ENCODE results near the gene PIEZO2. TPM values are rescaled to one million over a fixed set of nuclear protein-coding genes. Genes with fewer than 3 reads are reported as not detected.
"Not testable (repeated sequence)": the region's sequence is repeated elsewhere in the genome, so short reads cannot be mapped to it uniquely, and the experiment has no call there.

PIEZO2 gene
- total and polyA plus RNA-seq, 2 donors (not counting 1 experiment from before 2014, with no cell fraction given): not detected

DNA sequence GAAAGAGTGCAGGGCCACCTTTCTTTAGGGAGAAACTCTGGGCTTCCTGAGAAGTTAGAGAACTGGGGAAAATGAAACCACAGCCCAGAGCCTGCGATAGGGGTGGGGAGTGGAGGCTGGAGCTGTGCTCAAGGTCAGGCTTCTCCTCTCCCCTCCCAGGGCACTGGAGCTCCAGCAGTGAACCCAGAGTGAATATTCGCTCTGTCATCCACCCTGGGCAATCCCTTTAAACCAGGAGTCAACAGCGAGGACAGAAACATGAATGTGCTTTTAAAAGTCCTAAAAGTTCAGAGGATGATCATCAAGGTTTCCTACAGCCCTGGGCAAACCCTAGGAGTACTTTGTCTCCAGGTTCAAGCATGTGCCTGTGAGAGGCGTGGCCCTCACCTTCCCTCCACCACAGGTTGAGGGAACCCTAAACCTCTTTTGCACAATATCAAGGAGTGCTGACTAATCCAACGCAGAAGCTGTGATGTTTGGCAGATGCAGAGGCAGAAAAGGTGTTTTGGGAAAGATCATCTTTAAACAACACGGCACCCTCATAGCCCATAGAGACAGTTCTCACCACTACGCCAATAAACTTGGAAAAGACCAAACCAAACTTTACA, 522.7 kb downstream of the PIEZO2 start:
- not testable (repeated sequence) for H3K4me2 ChIP-seq (replicated peaks; ENCODE audit: low read depth, low read length, poor library complexity, severe bottlenecking)

DNA sequence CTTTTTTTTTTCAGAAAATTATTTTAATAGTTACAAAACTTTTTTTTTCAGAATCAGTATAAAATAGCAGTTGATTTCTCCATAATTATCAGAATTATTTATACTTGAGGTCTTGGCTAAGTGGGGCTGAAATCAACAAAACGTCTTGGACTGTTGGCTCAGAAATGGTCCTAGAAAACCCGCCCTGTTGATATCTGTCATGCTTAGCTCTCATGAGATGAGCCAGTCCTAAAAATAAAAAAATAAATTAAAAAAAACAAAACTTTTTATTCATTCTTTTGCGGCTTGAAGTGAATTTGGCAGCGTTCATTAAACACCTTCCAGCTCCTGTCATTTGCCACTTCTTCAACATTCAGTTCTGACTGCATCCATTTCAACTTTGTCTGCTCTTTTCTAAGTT, 525.8 kb downstream of the PIEZO2 start:
- H3K36me3 ChIP-seq (replicated peaks in 1 of 2; ENCODE audit: control extremely low read depth in 1 of 2, control insufficient read depth in 1 of 2, extremely low read depth in 1 of 2, insufficient read depth in 2 of 2, low read length in 1 of 2); H2AFZ ChIP-seq (ENCODE audit: insufficient read depth, low read depth, low read length, poor library complexity, severe bottlenecking); H3K4me3 ChIP-seq (ENCODE audit: control extremely low read depth in 1 of 5, extremely low read depth in 1 of 5, insufficient read depth in 1 of 5, low read depth in 2 of 5, low read length in 4 of 5); H3K27me3 Mint-ChIP-seq; H3K79me2 ChIP-seq (ENCODE audit: control insufficient read depth, insufficient read depth, low read length); intact Hi-C loops (cut with micrococcal nuclease); H3K4me1 ChIP-seq (ENCODE audit: control insufficient read depth in 2 of 2, insufficient read depth in 2 of 2, low read length in 2 of 2); H3K4me2 ChIP-seq (replicated peaks; ENCODE audit: low read depth, low read length, poor library complexity, severe bottlenecking); H3K9ac ChIP-seq (ENCODE audit: low read length); H3K27me3 ChIP-seq (replicated peaks in 1 of 4; ENCODE audit: control extremely low read depth in 1 of 4, control insufficient read depth in 3 of 4, insufficient read depth in 4 of 4, low read length in 3 of 4); H3K9me3 ChIP-seq (ENCODE audit: control extremely low read depth in 1 of 3, control insufficient read depth in 2 of 3, insufficient read depth in 1 of 3, low read length in 2 of 3); H3K27ac ChIP-seq (ENCODE audit: low read length in 2 of 2); H3K4me3 Mint-ChIP-seq; POLR2A ChIA-PET; ATAC-seq (ENCODE audit: low read depth); H3K27ac Mint-ChIP-seq; H4K20me1 ChIP-seq (ENCODE audit: control insufficient read depth, insufficient read depth, low read length, poor library complexity, severe bottlenecking); CTCF ChIA-PET; DNase-seq; H3K4me1 Mint-ChIP-seq; H3K9me3 Mint-ChIP-seq (ENCODE audit: insufficient read depth): not testable (repeated sequence)
- WGBS (ENCODE audit: insufficient coverage): no CpG with 5 or more reads among the region's 4 CpGs

More for the DNA sequence above, 522.7 kb downstream of the PIEZO2 start:
- H3K36me3 ChIP-seq (replicated peaks in 1 of 2; ENCODE audit: control extremely low read depth in 1 of 2, control insufficient read depth in 1 of 2, extremely low read depth in 1 of 2, insufficient read depth in 2 of 2, low read length in 1 of 2); H3K9me3 Mint-ChIP-seq (ENCODE audit: insufficient read depth); CTCF ChIA-PET; H3K27me3 Mint-ChIP-seq; POLR2A ChIA-PET; H3K4me3 Mint-ChIP-seq; DNase-seq; H3K4me3 ChIP-seq (ENCODE audit: control extremely low read depth in 1 of 5, extremely low read depth in 1 of 5, insufficient read depth in 1 of 5, low read depth in 2 of 5, low read length in 4 of 5); ATAC-seq (ENCODE audit: low read depth); intact Hi-C loops (cut with micrococcal nuclease); H3K9ac ChIP-seq (ENCODE audit: low read length); H3K4me1 Mint-ChIP-seq; H2AFZ ChIP-seq (ENCODE audit: insufficient read depth, low read depth, low read length, poor library complexity, severe bottlenecking); H3K27ac ChIP-seq (ENCODE audit: low read length in 2 of 2); H3K9me3 ChIP-seq (ENCODE audit: control extremely low read depth in 1 of 3, control insufficient read depth in 2 of 3, insufficient read depth in 1 of 3, low read length in 2 of 3); H3K27me3 ChIP-seq (replicated peaks in 1 of 4; ENCODE audit: control extremely low read depth in 1 of 4, control insufficient read depth in 3 of 4, insufficient read depth in 4 of 4, low read length in 3 of 4); H4K20me1 ChIP-seq (ENCODE audit: control insufficient read depth, insufficient read depth, low read length, poor library complexity, severe bottlenecking); H3K27ac Mint-ChIP-seq; H3K79me2 ChIP-seq (ENCODE audit: control insufficient read depth, insufficient read depth, low read length): not testable (repeated sequence)
- WGBS (ENCODE audit: insufficient coverage): 58% methylated on average over 2 of the region's 7 CpGs
- peaks cover 0 to 10% of the 10 kb centered on the region in 2 donors for H3K4me1 ChIP-seq (ENCODE audit: control insufficient read depth in 2 of 2, insufficient read depth in 2 of 2, low read length in 2 of 2)

DNA sequence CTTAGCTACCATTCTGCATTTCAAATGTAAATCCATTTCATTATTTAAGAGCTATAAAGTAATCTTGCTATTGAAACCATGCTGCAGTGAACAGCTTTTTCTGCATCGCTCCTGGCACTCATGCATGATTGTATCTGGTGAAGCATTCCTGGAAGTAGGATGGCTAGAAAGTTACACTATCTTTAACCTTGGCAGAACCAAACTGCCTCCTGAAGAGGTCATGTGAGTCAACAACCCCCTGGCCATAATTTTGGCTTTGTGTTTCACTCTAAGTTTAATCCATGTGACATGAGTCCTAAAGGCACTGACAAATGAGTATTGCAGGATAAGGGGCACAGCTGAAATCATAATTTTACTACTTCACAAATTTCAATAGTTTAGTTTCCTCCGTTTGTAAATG, 526.4 kb downstream of the PIEZO2 start:
- H3K36me3 ChIP-seq (replicated peaks in 1 of 2; ENCODE audit: control extremely low read depth in 1 of 2, control insufficient read depth in 1 of 2, extremely low read depth in 1 of 2, insufficient read depth in 2 of 2, low read length in 1 of 2); DNase-seq; H2AFZ ChIP-seq (ENCODE audit: insufficient read depth, low read depth, low read length, poor library complexity, severe bottlenecking); H3K9ac ChIP-seq (ENCODE audit: low read length); CTCF ChIA-PET; H3K4me3 ChIP-seq (ENCODE audit: control extremely low read depth in 1 of 5, extremely low read depth in 1 of 5, insufficient read depth in 1 of 5, low read depth in 2 of 5, low read length in 4 of 5); H3K4me3 Mint-ChIP-seq; H3K27me3 Mint-ChIP-seq; intact Hi-C loops (cut with micrococcal nuclease); H3K27ac ChIP-seq (ENCODE audit: low read length in 2 of 2); H4K20me1 ChIP-seq (ENCODE audit: control insufficient read depth, insufficient read depth, low read length, poor library complexity, severe bottlenecking); H3K9me3 Mint-ChIP-seq (ENCODE audit: insufficient read depth); H3K9me3 ChIP-seq (ENCODE audit: control extremely low read depth in 1 of 3, control insufficient read depth in 2 of 3, insufficient read depth in 1 of 3, low read length in 2 of 3); H3K79me2 ChIP-seq (ENCODE audit: control insufficient read depth, insufficient read depth, low read length); H3K4me2 ChIP-seq (replicated peaks; ENCODE audit: low read depth, low read length, poor library complexity, severe bottlenecking); POLR2A ChIA-PET; H3K4me1 Mint-ChIP-seq; H3K27ac Mint-ChIP-seq; H3K4me1 ChIP-seq (ENCODE audit: control insufficient read depth in 2 of 2, insufficient read depth in 2 of 2, low read length in 2 of 2); H3K27me3 ChIP-seq (replicated peaks in 1 of 4; ENCODE audit: control extremely low read depth in 1 of 4, control insufficient read depth in 3 of 4, insufficient read depth in 4 of 4, low read length in 3 of 4); ATAC-seq (ENCODE audit: low read depth): not testable (repeated sequence)
- WGBS (ENCODE audit: insufficient coverage): no CpG with 5 or more reads among the region's 2 CpGs

DNA sequence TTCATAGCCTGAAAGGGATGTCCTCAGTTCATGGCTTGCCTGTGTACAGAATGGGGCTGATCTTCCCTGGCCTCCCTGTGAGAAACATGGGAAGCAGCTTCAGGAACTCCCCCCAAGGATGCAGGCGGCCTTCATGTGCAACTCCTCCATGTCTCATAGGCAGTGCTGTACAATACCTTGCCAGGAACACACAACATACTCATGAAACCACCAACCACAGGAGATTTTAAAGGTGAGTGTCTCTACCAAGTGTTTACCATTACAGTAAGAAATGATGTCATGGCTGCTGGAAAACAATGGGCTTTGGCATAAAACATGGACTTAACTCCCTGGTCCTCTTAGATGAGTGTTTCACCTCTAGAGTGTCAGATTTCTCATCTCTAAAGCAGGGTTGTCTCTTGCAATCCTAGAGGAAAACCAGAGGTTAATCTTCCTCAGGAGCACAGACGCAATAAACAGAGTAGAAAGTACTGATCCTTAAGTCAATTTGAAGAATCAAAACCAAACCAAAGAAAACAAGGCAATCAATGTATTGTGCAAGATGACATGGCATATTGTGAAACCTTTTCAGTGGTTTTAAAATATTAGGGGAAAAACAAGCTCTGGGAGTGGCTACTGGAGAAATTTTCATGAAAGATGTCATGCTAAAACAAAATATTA, 528.6 kb downstream of the PIEZO2 start:
- H3K36me3 ChIP-seq (replicated peaks in 1 of 2; ENCODE audit: control extremely low read depth in 1 of 2, control insufficient read depth in 1 of 2, extremely low read depth in 1 of 2, insufficient read depth in 2 of 2, low read length in 1 of 2); H3K4me1 ChIP-seq (ENCODE audit: control insufficient read depth in 2 of 2, insufficient read depth in 2 of 2, low read length in 2 of 2); intact Hi-C loops (cut with micrococcal nuclease); H3K9me3 Mint-ChIP-seq (ENCODE audit: insufficient read depth); CTCF ChIA-PET; H3K27ac ChIP-seq (ENCODE audit: low read length in 2 of 2); H3K4me3 Mint-ChIP-seq; H3K27ac Mint-ChIP-seq; DNase-seq; H3K4me2 ChIP-seq (replicated peaks; ENCODE audit: low read depth, low read length, poor library complexity, severe bottlenecking); H3K9me3 ChIP-seq (ENCODE audit: control extremely low read depth in 1 of 3, control insufficient read depth in 2 of 3, insufficient read depth in 1 of 3, low read length in 2 of 3); H3K4me1 Mint-ChIP-seq; H2AFZ ChIP-seq (ENCODE audit: insufficient read depth, low read depth, low read length, poor library complexity, severe bottlenecking); H3K4me3 ChIP-seq (ENCODE audit: control extremely low read depth in 1 of 5, extremely low read depth in 1 of 5, insufficient read depth in 1 of 5, low read depth in 2 of 5, low read length in 4 of 5); H3K9ac ChIP-seq (ENCODE audit: low read length); H3K27me3 Mint-ChIP-seq; H4K20me1 ChIP-seq (ENCODE audit: control insufficient read depth, insufficient read depth, low read length, poor library complexity, severe bottlenecking); H3K79me2 ChIP-seq (ENCODE audit: control insufficient read depth, insufficient read depth, low read length); H3K27me3 ChIP-seq (replicated peaks in 1 of 4; ENCODE audit: control extremely low read depth in 1 of 4, control insufficient read depth in 3 of 4, insufficient read depth in 4 of 4, low read length in 3 of 4); ATAC-seq (ENCODE audit: low read depth); POLR2A ChIA-PET: not testable (repeated sequence)
- no CpG with 5 or more reads among the region's 2 CpGs for WGBS (ENCODE audit: insufficient coverage)

All from B cell (primary cell).